GM12873 (cell line): ENCODE results near the gene SPACA4.

Source experiments
- CTCF ChIP-seq: IDR thresholded peaks from 2 replicates; pipeline ENCODE4 v1.5.1; 2012; ENCODE audit warnings: low read depth, mild to moderate bottlenecking, moderate library complexity, low read length, control low read depth; ENCODE audit not compliant: insufficient read depth; ENCODE audit errors: missing control alignments

Gene SPACA4

GRCh38 chr19:48638831-48639381 lies 32.4 kb downstream of the SPACA4 start:
- no peak for TF ChIP-seq CTCF

GRCh38 chr19:48639483-48640375 lies 33.2 kb downstream of the SPACA4 start:
- no peak for TF ChIP-seq CTCF

GRCh38 chr19:48641850-48642249 lies 35.3 kb downstream of the SPACA4 start:
- no peak for TF ChIP-seq CTCF

- no peak for TF ChIP-seq CTCF
Observed at GRCh38 chr19:48642862-48643261, 36.3 kb downstream of the SPACA4 start.

- no peak for TF ChIP-seq CTCF
Observed at GRCh38 chr19:48644355-48644754, 37.8 kb downstream of the SPACA4 start.

GRCh38 chr19:48644839-48645619 lies 38.5 kb downstream of the SPACA4 start:
- TF ChIP-seq CTCF, result no peak

GRCh38 chr19:48645620-48646000 lies 39.1 kb downstream of the SPACA4 start:
- no peak for TF ChIP-seq CTCF
